Endodermal cell (in vitro differentiated cells): ENCODE measurements around the gene LRP6. TPM values are rescaled to one million over a fixed set of nuclear protein-coding genes. Genes with fewer than 3 reads are reported as not detected.

Experiments used
- DNase-seq: peaks from one replicate; pipeline ENCODE4 v3.0.0-alpha.2; 2017
- H3K27ac ChIP-seq: 2 replicates; pipeline ENCODE4 v1.5.1; 2013; ENCODE audit warnings: mild to moderate bottlenecking, low read depth, low read length, moderate library complexity
- H3K27me3 ChIP-seq: 2 replicates; pipeline ENCODE4 v1.6.1; 2013; ENCODE audit warnings: mild to moderate bottlenecking, low read length, moderate library complexity; ENCODE audit not compliant: insufficient read depth, control insufficient read depth, poor library complexity, severe bottlenecking
- H3K36me3 ChIP-seq: 2 replicates; pipeline ENCODE4 v1.7.0; 2013; ENCODE audit warnings: mild to moderate bottlenecking, low read length, moderate library complexity; ENCODE audit not compliant: control insufficient read depth, insufficient read depth
- H3K4me1 ChIP-seq: one replicate; pipeline ENCODE4 v1.7.0; 2013; ENCODE audit warnings: low read length; ENCODE audit not compliant: control insufficient read depth, insufficient read depth
- H3K4me3 ChIP-seq: 2 replicates; pipeline ENCODE4 v1.5.1; 2013; ENCODE audit warnings: mild to moderate bottlenecking, low read length, moderate library complexity
- H3K9ac ChIP-seq: 2 replicates; pipeline ENCODE4 v1.6.1; 2013; ENCODE audit warnings: mild to moderate bottlenecking, low read length, moderate library complexity; ENCODE audit not compliant: poor library complexity, severe bottlenecking; ENCODE audit errors: extremely low read depth
- H3K9me3 ChIP-seq: 2 replicates; pipeline ENCODE4 v1.6.1; 2013; ENCODE audit warnings: mild to moderate bottlenecking, low read length, moderate library complexity; ENCODE audit not compliant: control insufficient read depth
- H3K27ac Mint-ChIP-seq: 2 replicates; pipeline ENCODE4 v1.8.0; 2020; ENCODE audit warnings: mixed read lengths
- H3K27me3 Mint-ChIP-seq: 2 replicates; pipeline ENCODE4 v1.8.0; 2021; ENCODE audit warnings: mild to moderate bottlenecking, mixed read lengths; ENCODE audit not compliant: insufficient read depth
- H3K36me3 Mint-ChIP-seq: 2 replicates; pipeline ENCODE4 v1.8.0; 2020; ENCODE audit warnings: low read depth, mixed read lengths
- H3K4me1 Mint-ChIP-seq: 2 replicates; pipeline ENCODE4 v1.8.0; 2020; ENCODE audit warnings: mixed read lengths
- H3K4me3 Mint-ChIP-seq: 2 replicates; pipeline ENCODE4 v1.8.0; 2020; ENCODE audit warnings: mild to moderate bottlenecking, moderate library complexity, mixed read lengths
- H3K9me3 Mint-ChIP-seq: 2 replicates; pipeline ENCODE4 v1.8.0; 2020; ENCODE audit warnings: mild to moderate bottlenecking, mixed read lengths
- CTCF ChIP-seq: fragments of 200-600 bp; sonication (generic); conservative IDR thresholded peaks from 2 replicates; pipeline ENCODE4 v1.5.0; 2021; ENCODE audit warnings: antibody characterized with exemption, mild to moderate bottlenecking
- WGBS, 2 experiments: methylation state at CpG; one replicate each; pipeline versions ENCODE4 v1.1.5 to v1.1.7; 2013; ENCODE audit warnings: missing lambda C conversion rate in 2 of 2, mixed read lengths in 1 of 2; ENCODE audit not compliant: insufficient coverage in 1 of 2, insufficient read length in 1 of 2; 5-methylcytosine and 5-hydroxymethylcytosine counted together
- microRNA-seq: library from miRNA; unstranded; fragments of <30 nt; microRNA quantifications from one replicate; pipeline ENCODE4 v1.2.0, GENCODE V29; 2020; ENCODE audit warnings: borderline microRNAs expressed
- total RNA-seq, 2 donors: library from RNA; stranded (reverse); fragmentation: NEBNext Ultra II Directional in 1 of 2; extraction: Animal tissue kit (Norgen Biotek cat#: 25700) in 1 of 2; gene quantifications; 2 replicates in 1 of 2; 3 replicates in 1 of 2; pipeline ENCODE4 v1.2.1, GENCODE V29; 2021

LRP6 gene
- total RNA-seq, 2 donors from 2014 or later = 109 to 182 TPM

GRCh38 chr12:12069821-12070548 is 196.9 kb downstream of the LRP6 start:
- Histone ChIP-seq H3K27ac (no peak overlapping the region), H3K9me3 (no peaks in the 10 kb centered on the region), H3K4me1 (peaks cover 17% of the 10 kb centered on the region), H3K27me3 (no peaks in the 10 kb centered on the region), H3K36me3 (no peaks in the 10 kb centered on the region), H3K4me3 (no peak overlapping the region), H3K9ac (no peak overlapping the region)
- Mint-ChIP-seq H3K27ac (no peak overlapping the region), H3K4me3 (no peak overlapping the region), H3K9me3 (no peaks in the 10 kb centered on the region), H3K36me3 (peaks cover 6% of the 10 kb centered on the region), H3K27me3 (no peaks in the 10 kb centered on the region), H3K4me1 (peaks cover 53% of the 10 kb centered on the region)
- no peak for TF ChIP-seq CTCF
- 93 to 95% methylated on average over 10 to 14 of the region's 14 CpGs for WGBS, 2 experiments
- DNase-seq = no peak

- WGBS, 2 experiments = 90 to 99% methylated on average over 6 of the region's 6 CpGs
- no peak overlapping the region for H3K9ac ChIP-seq
- Mint-ChIP-seq H3K27ac (no peak overlapping the region), H3K4me1 (peaks cover 64% of the 10 kb centered on the region), H3K27me3 (no peaks in the 10 kb centered on the region), H3K4me3 (no peak overlapping the region), H3K9me3 (no peaks in the 10 kb centered on the region), H3K36me3 (peaks cover 6% of the 10 kb centered on the region)
- DNase-seq = no peak
- no peak overlapping the region for H3K4me3 ChIP-seq
- no peak overlapping the region for H3K27ac ChIP-seq
- no peak for TF ChIP-seq CTCF
- H3K27me3 ChIP-seq = no peaks in the 10 kb centered on the region
- H3K9me3 ChIP-seq = no peaks in the 10 kb centered on the region
- no peaks in the 10 kb centered on the region for H3K36me3 ChIP-seq
- H3K4me1 ChIP-seq = peaks cover 21% of the 10 kb centered on the region
Observed at GRCh38 chr12:12068751-12069150, 198.1 kb downstream of the LRP6 start.

Small RNA genes within 50 kb of the gene (microRNA-seq; reads per million reads assigned to microRNA genes)
- not detected for gene MIR1244-4

Other genes with a start within 250 kb of the LRP6 start
- 10 to 100 TPM in 1 of 2 donors, 1 to 10 TPM in 1; 4.4 to 10.5 TPM for gene BCL2L14, start 196.1 kb downstream of the LRP6 start, total RNA-seq
- 10 to 100 TPM in 1 of 2 donors, 1 to 10 TPM in 1; 6.6 to 12.1 TPM for gene MANSC1, start 83.2 kb upstream of the LRP6 start, total RNA-seq
- 10 to 100 TPM; 15.2 to 26.1 TPM for gene BORCS5, start 90.0 kb upstream of the LRP6 start, total RNA-seq